HEK293 (cell line): Measurements from ENCODE around the gene AFG1L.

Experiments used
- CTCF ChIA-PET: fragments of 350-600 bp; formaldehyde crosslinking; extraction: SDS; loops from one replicate; lab custom pipeline; 2021; ENCODE audit warnings: antibody characterized with exemption; lab: Yijun Ruan, JAX
- POLR2A ChIA-PET: fragments of 300-600 bp; formaldehyde crosslinking; extraction: SDS; loops from one replicate; lab custom pipeline; 2020; ENCODE audit warnings: antibody characterized with exemption, inconsistent platforms; lab: Yijun Ruan, JAX
- H3K27ac ChIP-seq: fragments of 200-500 bp; sonication (Bioruptor generic); 2 replicates; pipeline ENCODE4 v1.5.1; 2014; ENCODE audit warnings: low read depth, low read length, control low read depth, inconsistent platforms; ENCODE audit errors: extremely low read depth
- H3K36me3 ChIP-seq, 2 experiments: fragments of 200-500 bp in 1 of 2; sonication (Bioruptor generic) in 1 of 2; 1 replicate in 1 of 2; 2 replicates in 1 of 2; pipeline ENCODE4 v1.5.1; 2014 to 2017; ENCODE audit warnings: inconsistent platforms in 2 of 2, low read length in 2 of 2; ENCODE audit not compliant: control insufficient read depth in 2 of 2, insufficient read depth in 1 of 2
- H3K4me1 ChIP-seq: fragments of 200-500 bp; sonication (Bioruptor generic); 2 replicates; pipeline ENCODE4 v1.5.1; 2014; ENCODE audit warnings: mild to moderate bottlenecking, low read length, inconsistent platforms; ENCODE audit not compliant: control insufficient read depth, insufficient read depth
- H3K4me3 ChIP-seq: 2 replicates; pipeline ENCODE4 v1.5.1; 2011; ENCODE audit warnings: low read depth, mild to moderate bottlenecking, control low read depth, low read length, moderate library complexity
- H3K9me3 ChIP-seq: fragments of 200-500 bp; sonication (Bioruptor generic); 2 replicates; pipeline ENCODE4 v1.5.1; 2014; ENCODE audit warnings: low read depth, low read length, inconsistent platforms; ENCODE audit not compliant: control insufficient read depth, insufficient read depth
- BCL11A ChIP-seq: fragments of 450-650 bp; formaldehyde crosslinking; IDR thresholded peaks from 2 replicates; pipeline ENCODE4 v1.5.1; 2016; ENCODE audit warnings: low read depth, missing biosample characterization, missing genetic modification characterization
- BCL11B ChIP-seq: fragments of 450-650 bp; formaldehyde crosslinking; IDR thresholded peaks from 2 replicates; pipeline ENCODE4 v1.5.1; 2016; ENCODE audit warnings: low read depth, missing biosample characterization, missing genetic modification characterization
- EGR2 ChIP-seq: fragments of 450-650 bp; formaldehyde crosslinking; IDR thresholded peaks from 2 replicates; pipeline ENCODE4 v1.5.1; 2016; ENCODE audit warnings: low read depth, missing biosample characterization, missing genetic modification characterization
- FEZF1 ChIP-seq: fragments of 450-650 bp; formaldehyde crosslinking; IDR thresholded peaks from 2 replicates; pipeline ENCODE4 v1.5.1; 2016; ENCODE audit warnings: missing biosample characterization, missing genetic modification characterization
- GLIS2 ChIP-seq: fragments of 450-650 bp; formaldehyde crosslinking; IDR thresholded peaks from 2 replicates; pipeline ENCODE4 v1.5.1; 2016; ENCODE audit warnings: missing biosample characterization, missing genetic modification characterization
- HOXC10 ChIP-seq: sonication (generic); formaldehyde crosslinking; IDR thresholded peaks from 2 replicates; pipeline ENCODE4 v1.8.1; 2023; ENCODE audit warnings: mild to moderate bottlenecking, missing genetic modification reagents
- KLF7 ChIP-seq: fragments of 450-650 bp; formaldehyde crosslinking; IDR thresholded peaks from 2 replicates; pipeline ENCODE4 v1.5.1; 2016; ENCODE audit warnings: missing biosample characterization, missing genetic modification characterization, borderline replicate concordance
- KLF8 ChIP-seq: fragments of 450-650 bp; formaldehyde crosslinking; IDR thresholded peaks from 2 replicates; pipeline ENCODE4 v1.5.1; 2016; ENCODE audit warnings: missing biosample characterization, missing genetic modification characterization
- OSR2 ChIP-seq: fragments of 450-650 bp; formaldehyde crosslinking; IDR thresholded peaks from 2 replicates; pipeline ENCODE4 v1.5.1; 2016; ENCODE audit warnings: missing biosample characterization, missing genetic modification characterization
- SETDB1 ChIP-seq: IDR thresholded peaks from one replicate; pipeline ENCODE4 v1.6.1; 2017; ENCODE audit warnings: mild to moderate bottlenecking, low read length, moderate library complexity, mixed read lengths; ENCODE audit not compliant: insufficient read length
- SP7 ChIP-seq: fragments of 450-650 bp; formaldehyde crosslinking; IDR thresholded peaks from 2 replicates; pipeline ENCODE4 v1.5.1; 2016; ENCODE audit warnings: missing biosample characterization, missing genetic modification characterization
- ZBTB20 ChIP-seq: fragments of 450-650 bp; formaldehyde crosslinking; IDR thresholded peaks from 2 replicates; pipeline ENCODE4 v1.5.1; 2016; ENCODE audit warnings: missing biosample characterization, missing genetic modification characterization
- ZBTB48 ChIP-seq: fragments of 450-650 bp; formaldehyde crosslinking; IDR thresholded peaks from 2 replicates; pipeline ENCODE4 v1.5.1; 2016; ENCODE audit warnings: missing biosample characterization, missing genetic modification characterization
- ZEB2 ChIP-seq: fragments of 450-650 bp; formaldehyde crosslinking; IDR thresholded peaks from 2 replicates; pipeline ENCODE4 v1.5.1; 2016; ENCODE audit warnings: missing biosample characterization, missing genetic modification characterization
- ZFP69B ChIP-seq: fragments of 450-650 bp; formaldehyde crosslinking; IDR thresholded peaks from 2 replicates; pipeline ENCODE4 v1.5.1; 2016; ENCODE audit warnings: missing biosample characterization, missing genetic modification characterization
- ZNF146 ChIP-seq: fragments of 450-650 bp; formaldehyde crosslinking; IDR thresholded peaks from 2 replicates; pipeline ENCODE4 v1.5.1; 2016; ENCODE audit warnings: missing biosample characterization, missing genetic modification characterization
- ZNF169 ChIP-seq: fragments of 450-650 bp; formaldehyde crosslinking; IDR thresholded peaks from 2 replicates; pipeline ENCODE4 v1.5.1; 2016; ENCODE audit warnings: missing biosample characterization, missing genetic modification characterization
- ZNF416 ChIP-seq: fragments of 450-650 bp; formaldehyde crosslinking; IDR thresholded peaks from 2 replicates; pipeline ENCODE4 v1.5.1; 2016; ENCODE audit warnings: missing biosample characterization, missing genetic modification characterization
- ZNF423 ChIP-seq: fragments of 450-650 bp; formaldehyde crosslinking; IDR thresholded peaks from 2 replicates; pipeline ENCODE4 v1.5.1; 2016; ENCODE audit warnings: missing biosample characterization, missing genetic modification characterization
- ZNF433 ChIP-seq: fragments of 450-650 bp; formaldehyde crosslinking; IDR thresholded peaks from 2 replicates; pipeline ENCODE4 v1.5.1; 2016; ENCODE audit warnings: missing biosample characterization, missing genetic modification characterization, low read depth
- ZNF501 ChIP-seq: fragments of 450-650 bp; formaldehyde crosslinking; IDR thresholded peaks from 2 replicates; pipeline ENCODE4 v1.5.1; 2016; ENCODE audit warnings: missing biosample characterization, missing genetic modification characterization
- ZNF555 ChIP-seq: fragments of 450-650 bp; formaldehyde crosslinking; conservative IDR thresholded peaks from 2 replicates; pipeline ENCODE4 v1.5.1; 2017; ENCODE audit warnings: missing biosample characterization, mild to moderate bottlenecking, missing genetic modification characterization, inconsistent platforms
- ZNF571 ChIP-seq: fragments of 450-650 bp; formaldehyde crosslinking; IDR thresholded peaks from 2 replicates; pipeline ENCODE4 v1.5.0; 2017; ENCODE audit warnings: missing biosample characterization, missing genetic modification characterization
- ZNF701 ChIP-seq: fragments of 450-650 bp; formaldehyde crosslinking; IDR thresholded peaks from 2 replicates; pipeline ENCODE4 v1.5.1; 2016; ENCODE audit warnings: missing biosample characterization, missing genetic modification characterization
- ZNF785 ChIP-seq: fragments of 450-650 bp; formaldehyde crosslinking; IDR thresholded peaks from 2 replicates; pipeline ENCODE4 v1.5.1; 2016; ENCODE audit warnings: missing biosample characterization, missing genetic modification characterization
- TF ChIP-seq, protein P1 (sequence below): fragments of 450-650 bp; formaldehyde crosslinking; conservative IDR thresholded peaks from 2 replicates; pipeline ENCODE4 v1.5.1; 2016; ENCODE audit warnings: low read depth, missing biosample characterization, missing genetic modification characterization
- TF ChIP-seq, protein P2 (sequence below): fragments of 450-650 bp; formaldehyde crosslinking; IDR thresholded peaks from 2 replicates; pipeline ENCODE4; 2016; ENCODE audit warnings: missing biosample characterization, missing genetic modification characterization
- TF ChIP-seq, protein P3 (sequence below): fragments of 450-650 bp; formaldehyde crosslinking; IDR thresholded peaks from 2 replicates; pipeline ENCODE4 v1.5.1; 2016; ENCODE audit warnings: missing biosample characterization, missing genetic modification characterization
- TF ChIP-seq, protein P4 (sequence below): fragments of 450-650 bp; IDR thresholded peaks from 2 replicates; pipeline ENCODE4 v1.5.1; 2018; ENCODE audit warnings: missing biosample characterization, missing genetic modification characterization

The AFG1L gene

DNA sequence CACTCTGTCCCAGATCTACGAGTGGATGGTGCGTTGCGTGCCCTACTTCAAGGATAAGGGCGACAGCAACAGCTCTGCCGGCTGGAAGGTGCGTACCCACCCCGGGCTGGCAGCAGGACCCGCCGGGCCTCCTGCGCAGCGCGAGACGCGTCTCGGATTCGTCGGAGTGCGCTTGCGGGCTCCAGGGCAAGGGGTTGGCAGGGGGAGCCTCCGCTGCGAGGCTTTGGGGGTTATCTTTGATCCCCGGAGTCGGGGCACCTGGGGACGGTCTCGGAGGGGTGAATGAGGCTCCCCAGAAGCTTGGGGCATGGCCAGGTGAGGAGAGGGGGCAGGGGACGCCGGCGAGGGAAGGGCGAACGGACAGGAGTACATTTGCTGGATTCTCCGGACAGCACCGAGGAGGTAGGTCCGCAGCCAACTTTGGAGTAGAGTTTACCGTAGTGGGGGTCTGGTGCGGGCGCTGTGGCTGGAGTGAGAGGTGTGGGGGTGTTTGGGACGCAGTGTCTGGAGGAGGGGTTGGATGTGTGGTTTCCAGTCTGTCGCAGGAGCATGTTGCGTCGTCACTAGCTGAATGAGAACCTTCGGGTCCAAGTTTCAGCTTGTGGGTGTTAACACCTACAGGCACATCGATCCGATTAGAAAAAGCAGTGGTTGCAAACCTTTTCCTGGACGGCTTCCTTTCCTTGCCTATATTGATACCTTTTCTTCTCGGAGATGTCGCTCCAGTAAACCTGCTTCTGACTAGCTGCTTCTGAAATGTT lies 267.1 kb downstream of the AFG1L start (continued):
- TF ChIP-seq, protein P1, sequence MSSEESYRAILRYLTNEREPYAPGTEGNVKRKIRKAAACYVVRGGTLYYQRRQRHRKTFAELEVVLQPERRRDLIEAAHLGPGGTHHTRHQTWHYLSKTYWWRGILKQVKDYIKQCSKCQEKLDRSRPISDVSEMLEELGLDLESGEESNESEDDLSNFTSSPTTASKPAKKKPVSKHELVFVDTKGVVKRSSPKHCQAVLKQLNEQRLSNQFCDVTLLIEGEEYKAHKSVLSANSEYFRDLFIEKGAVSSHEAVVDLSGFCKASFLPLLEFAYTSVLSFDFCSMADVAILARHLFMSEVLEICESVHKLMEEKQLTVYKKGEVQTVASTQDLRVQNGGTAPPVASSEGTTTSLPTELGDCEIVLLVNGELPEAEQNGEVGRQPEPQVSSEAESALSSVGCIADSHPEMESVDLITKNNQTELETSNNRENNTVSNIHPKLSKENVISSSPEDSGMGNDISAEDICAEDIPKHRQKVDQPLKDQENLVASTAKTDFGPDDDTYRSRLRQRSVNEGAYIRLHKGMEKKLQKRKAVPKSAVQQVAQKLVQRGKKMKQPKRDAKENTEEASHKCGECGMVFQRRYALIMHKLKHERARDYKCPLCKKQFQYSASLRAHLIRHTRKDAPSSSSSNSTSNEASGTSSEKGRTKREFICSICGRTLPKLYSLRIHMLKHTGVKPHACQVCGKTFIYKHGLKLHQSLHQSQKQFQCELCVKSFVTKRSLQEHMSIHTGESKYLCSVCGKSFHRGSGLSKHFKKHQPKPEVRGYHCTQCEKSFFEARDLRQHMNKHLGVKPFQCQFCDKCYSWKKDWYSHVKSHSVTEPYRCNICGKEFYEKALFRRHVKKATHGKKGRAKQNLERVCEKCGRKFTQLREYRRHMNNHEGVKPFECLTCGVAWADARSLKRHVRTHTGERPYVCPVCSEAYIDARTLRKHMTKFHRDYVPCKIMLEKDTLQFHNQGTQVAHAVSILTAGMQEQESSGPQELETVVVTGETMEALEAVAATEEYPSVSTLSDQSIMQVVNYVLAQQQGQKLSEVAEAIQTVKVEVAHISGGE (tag by site-specific recombination), result no peak
- TF ChIP-seq, protein P2, sequence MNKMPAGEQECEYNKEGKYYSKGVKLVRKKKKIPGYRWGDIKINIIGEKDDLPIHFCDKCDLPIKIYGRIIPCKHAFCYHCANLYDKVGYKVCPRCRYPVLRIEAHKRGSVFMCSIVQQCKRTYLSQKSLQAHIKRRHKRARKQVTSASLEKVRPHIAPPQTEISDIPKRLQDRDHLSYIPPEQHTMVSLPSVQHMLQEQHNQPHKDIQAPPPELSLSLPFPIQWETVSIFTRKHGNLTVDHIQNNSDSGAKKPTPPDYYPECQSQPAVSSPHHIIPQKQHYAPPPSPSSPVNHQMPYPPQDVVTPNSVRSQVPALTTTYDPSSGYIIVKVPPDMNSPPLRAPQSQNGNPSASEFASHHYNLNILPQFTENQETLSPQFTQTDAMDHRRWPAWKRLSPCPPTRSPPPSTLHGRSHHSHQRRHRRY, result no peak
- TF ChIP-seq ZBTB48 (tag by site-specific recombination) (peak; percentile 69), BCL11B (tag by site-specific recombination) (peak; percentile 30; the same call in 1 of the 2 replicates), SETDB1 (no peak), ZNF571 (tag by site-specific recombination) (no peak), ZNF701 (tag by site-specific recombination) (no peak), HOXC10 (no peak), ZBTB20 (tag by site-specific recombination) (peak; percentile 49), BCL11A (tag by site-specific recombination) (peak; percentile 13; the same call in 1 of the 2 replicates), ZNF501 (tag by site-specific recombination) (peak; percentile 43; the same call in 1 of the 2 replicates), ZFP69B (tag by site-specific recombination) (no peak), OSR2 (tag by site-specific recombination) (no peak), FEZF1 (tag by site-specific recombination) (no peak), EGR2 (peak; percentile 93), ZNF146 (tag by site-specific recombination) (peak; percentile 27; the same call in 1 of the 2 replicates), ZNF416 (tag by site-specific recombination) (no peak), SP7 (tag by site-specific recombination) (no peak)
- TF ChIP-seq, protein P3, sequence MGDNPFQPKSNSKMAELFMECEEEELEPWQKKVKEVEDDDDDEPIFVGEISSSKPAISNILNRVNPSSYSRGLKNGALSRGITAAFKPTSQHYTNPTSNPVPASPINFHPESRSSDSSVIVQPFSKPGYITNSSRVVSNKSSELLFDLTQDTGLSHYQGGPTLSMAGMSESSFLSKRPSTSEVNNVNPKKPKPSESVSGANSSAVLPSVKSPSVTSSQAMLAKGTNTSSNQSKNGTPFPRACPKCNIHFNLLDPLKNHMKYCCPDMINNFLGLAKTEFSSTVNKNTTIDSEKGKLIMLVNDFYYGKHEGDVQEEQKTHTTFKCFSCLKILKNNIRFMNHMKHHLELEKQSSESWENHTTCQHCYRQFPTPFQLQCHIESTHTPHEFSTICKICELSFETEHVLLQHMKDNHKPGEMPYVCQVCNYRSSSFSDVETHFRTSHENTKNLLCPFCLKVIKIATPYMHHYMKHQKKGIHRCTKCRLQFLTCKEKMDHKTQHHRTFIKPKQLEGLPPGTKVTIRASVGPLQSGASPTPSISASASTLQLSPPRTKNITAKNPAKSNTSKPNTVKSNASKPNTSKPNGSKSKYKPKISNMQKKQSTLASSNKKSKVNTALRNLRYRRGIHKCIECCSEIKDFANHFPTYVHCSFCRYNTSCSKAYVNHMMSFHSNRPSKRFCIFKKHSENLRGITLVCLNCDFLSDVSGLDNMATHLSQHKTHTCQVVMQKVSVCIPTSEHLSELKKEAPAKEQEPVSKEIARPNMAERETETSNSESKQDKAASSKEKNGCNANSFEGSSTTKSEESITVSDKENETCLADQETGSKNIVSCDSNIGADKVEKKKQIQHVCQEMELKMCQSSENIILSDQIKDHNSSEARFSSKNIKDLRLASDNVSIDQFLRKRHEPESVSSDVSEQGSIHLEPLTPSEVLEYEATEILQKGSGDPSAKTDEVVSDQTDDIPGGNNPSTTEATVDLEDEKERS (tag by site-specific recombination), result no peak

DNA sequence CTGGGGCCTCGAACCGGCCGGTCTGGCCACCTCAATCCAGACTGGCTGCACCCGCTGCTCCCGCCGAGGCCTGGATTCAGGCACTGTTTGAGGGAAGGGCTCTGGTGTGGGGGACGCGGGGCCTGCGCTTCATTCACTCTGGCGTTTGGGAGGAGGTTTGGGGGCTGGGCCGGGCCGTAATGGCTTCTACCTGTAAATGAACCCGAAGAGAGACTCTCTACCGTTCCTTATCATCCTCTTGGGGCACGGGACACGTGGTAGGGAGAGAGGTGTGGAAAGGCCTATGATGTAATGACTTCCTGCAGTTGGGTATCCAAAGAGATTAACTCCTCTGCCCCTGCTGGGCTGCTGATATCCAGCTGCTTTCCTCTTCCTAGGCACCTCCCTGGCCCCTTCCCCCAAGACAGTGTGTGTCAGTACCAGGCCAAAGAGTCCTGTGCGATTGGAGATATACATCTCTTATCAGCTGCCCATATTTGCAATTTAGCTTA lies 267.7 kb downstream of the AFG1L start:
- CTCF ChIA-PET, result interaction anchor here (0.5 to 1.3 kb wide), 4 partner anchors 219 to 510 kb away, joined by 3 to 5 read pairs (median 4); no protein-coding TSS in a partner anchor
- POLR2A ChIA-PET, result interaction anchor here (0.7 to 3.2 kb wide), 14 partner anchors 13 to 821 kb away, joined by 3 to 14 read pairs (median 4); partner anchors contain the start of gene SESN1
- Histone ChIP-seq H3K27ac (peak overlapping the region; percentile 95), H3K9me3 (no peaks in the 10 kb centered on the region), H3K36me3 (peaks cover 0 to 18% of the 10 kb centered on the region in 2 experiments; a peak in 2 of 3 replicates), H3K4me3 (peak overlapping the region; percentile 86), H3K4me1 (peaks cover 24% of the 10 kb centered on the region)
- TF ChIP-seq ZNF555 (tag by site-specific recombination), result no peak
- TF ChIP-seq, protein P4, sequence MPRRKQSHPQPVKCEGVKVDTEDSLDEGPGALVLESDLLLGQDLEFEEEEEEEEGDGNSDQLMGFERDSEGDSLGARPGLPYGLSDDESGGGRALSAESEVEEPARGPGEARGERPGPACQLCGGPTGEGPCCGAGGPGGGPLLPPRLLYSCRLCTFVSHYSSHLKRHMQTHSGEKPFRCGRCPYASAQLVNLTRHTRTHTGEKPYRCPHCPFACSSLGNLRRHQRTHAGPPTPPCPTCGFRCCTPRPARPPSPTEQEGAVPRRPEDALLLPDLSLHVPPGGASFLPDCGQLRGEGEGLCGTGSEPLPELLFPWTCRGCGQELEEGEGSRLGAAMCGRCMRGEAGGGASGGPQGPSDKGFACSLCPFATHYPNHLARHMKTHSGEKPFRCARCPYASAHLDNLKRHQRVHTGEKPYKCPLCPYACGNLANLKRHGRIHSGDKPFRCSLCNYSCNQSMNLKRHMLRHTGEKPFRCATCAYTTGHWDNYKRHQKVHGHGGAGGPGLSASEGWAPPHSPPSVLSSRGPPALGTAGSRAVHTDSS (tag by site-specific recombination), result peak; percentile 48
- TF ChIP-seq ZNF785 (tag by site-specific recombination), result no peak
- peak; percentile 92; the same call in 1 of the 2 replicates for TF ChIP-seq KLF7 (tag by site-specific recombination)
- TF ChIP-seq ZNF433 (tag by site-specific recombination), result no peak
- TF ChIP-seq ZEB2 (tag by site-specific recombination), result peak; percentile 95
- TF ChIP-seq GLIS2 (tag by site-specific recombination), result no peak
- no peak for TF ChIP-seq ZNF169 (tag by site-specific recombination)
- peak; percentile 85 for TF ChIP-seq KLF8
- TF ChIP-seq ZNF423 (tag by site-specific recombination), result peak; percentile 79; the same call in 1 of the 2 replicates
